Keratinocyte (primary cell): ENCODE measurements around the gene SIX1. TPM values are rescaled to one million over a fixed set of nuclear protein-coding genes. Genes with fewer than 3 reads are reported as not detected.

ENCODE experiments used
- DNase-seq: peaks from one replicate; pipeline ENCODE4 v3.0.0-alpha.2; 2011; ENCODE audit warnings: low read depth, missing footprints, low spot score
- FAIRE-seq: peaks from 2 replicates; lab custom pipeline; 2011; peaks lifted over from hg19 to GRCh38; lab: Jason Lieb, UNC
- H2AFZ ChIP-seq: 2 replicates; pipeline ENCODE4 v1.6.0; 2012; ENCODE audit warnings: low read length, control low read depth, inconsistent platforms; ENCODE audit not compliant: control insufficient read depth
- H3K27ac ChIP-seq: 2 replicates; pipeline ENCODE4 v1.5.1; 2011; ENCODE audit warnings: low read length; ENCODE audit not compliant: control insufficient read depth, insufficient read depth
- H3K27me3 ChIP-seq: 3 replicates; pipeline ENCODE4 v1.6.0; 2011; ENCODE audit warnings: low read length; ENCODE audit not compliant: control insufficient read depth, insufficient read depth; ENCODE audit errors: extremely low read depth
- H3K36me3 ChIP-seq, 2 experiments: 2 replicates in 1 of 2; 3 replicates in 1 of 2; pipeline ENCODE4 v1.5.1; 2011; ENCODE audit warnings: low read length in 2 of 2, mild to moderate bottlenecking in 1 of 2; ENCODE audit not compliant: control insufficient read depth in 2 of 2, insufficient read depth in 2 of 2; ENCODE audit errors: extremely low read depth in 1 of 2
- H3K4me1 ChIP-seq: 3 replicates; pipeline ENCODE4 v1.5.1; 2011; ENCODE audit warnings: low read length; ENCODE audit not compliant: control insufficient read depth, insufficient read depth; ENCODE audit errors: extremely low read depth
- H3K4me2 ChIP-seq: 3 replicates; pipeline ENCODE4 v1.6.0; 2011; ENCODE audit warnings: low read depth, low read length; ENCODE audit not compliant: control insufficient read depth, insufficient read depth; ENCODE audit errors: extremely low read depth
- H3K4me3 ChIP-seq, 3 experiments: fragments of 200-600 bp in 1 of 3; sonication (generic) in 1 of 3; 2 replicates in 2 of 3; 3 replicates in 1 of 3; pipeline ENCODE4 v1.5.1; 2011 to 2016; ENCODE audit warnings: low read length in 3 of 3, mild to moderate bottlenecking in 3 of 3, control low read depth in 2 of 3, inconsistent platforms in 1 of 3, low read depth in 1 of 3, mixed read lengths in 1 of 3, mixed run types in 1 of 3, moderate library complexity in 1 of 3; ENCODE audit not compliant: control insufficient read depth in 2 of 3, insufficient read depth in 2 of 3; ENCODE audit errors: extremely low read depth in 1 of 3
- H3K79me2 ChIP-seq: 2 replicates; pipeline ENCODE4 v1.6.0; 2012; ENCODE audit warnings: low read length; ENCODE audit not compliant: control insufficient read depth, insufficient read depth
- H3K9ac ChIP-seq: 3 replicates; pipeline ENCODE4 v1.6.0; 2011; ENCODE audit warnings: low read length; ENCODE audit not compliant: control insufficient read depth, insufficient read depth; ENCODE audit errors: extremely low read depth
- H3K9me1 ChIP-seq: 3 replicates; pipeline ENCODE4 v1.6.0; 2011; ENCODE audit warnings: low read length; ENCODE audit not compliant: control insufficient read depth, insufficient read depth; ENCODE audit errors: extremely low read depth
- H3K9me3 ChIP-seq: 2 replicates; pipeline ENCODE4 v1.5.1; 2012; ENCODE audit warnings: low read depth, low read length; ENCODE audit not compliant: control insufficient read depth
- H4K20me1 ChIP-seq: 3 replicates; pipeline ENCODE4 v1.6.0; 2011; ENCODE audit warnings: low read length; ENCODE audit not compliant: control insufficient read depth, insufficient read depth; ENCODE audit errors: extremely low read depth
- EZH2 ChIP-seq: IDR thresholded peaks from one replicate; pipeline ENCODE4 v1.6.1; 2012; ENCODE audit warnings: inconsistent platforms, mild to moderate bottlenecking, low read length, moderate library complexity
- dilution Hi-C: fragments of 300-500 bp; cut with MboI; formaldehyde crosslinking; loops from one replicate; pipeline ENCODE4 v1.7.0; 2020; ENCODE audit warnings: low sequenced_read_pairs; ENCODE audit not compliant: extremely low pct_ligation_motif_present
- polyA plus RNA-seq, 5 experiments: library from polyadenylated mRNA; depleted of rRNA in 3 of 5; stranded (reverse) in 3 of 5; stranded (forward) in 1 of 5; unstranded in 1 of 5; fragments of >200 nt; gene quantifications; 1 replicate in 1 of 5; 2 replicates in 3 of 5; 3 replicates in 1 of 5; pipeline versions ENCODE4 v1.2.1 to v1.2.3, GENCODE V29; 2011 to 2012; ENCODE audit warnings: missing spikeins in 2 of 5, low read depth in 1 of 5, low replicate concordance in 1 of 5
- TF ChIP-seq, protein P1 (sequence below), 3 experiments: IDR thresholded peaks in 1 of 3; conservative IDR thresholded peaks in 1 of 3; optimal IDR thresholded peaks in 1 of 3; 2 replicates in 2 of 3; 3 replicates in 1 of 3; pipeline versions ENCODE3 to v1.5.1; 2011; ENCODE audit warnings: low read length in 3 of 3, mild to moderate bottlenecking in 3 of 3, moderate library complexity in 2 of 3, control low read depth in 1 of 3, inconsistent platforms in 1 of 3; ENCODE audit not compliant: insufficient read depth in 2 of 3; ENCODE audit errors: extremely low read depth in 1 of 3

Gene SIX1
- polyA plus RNA-seq, 1 donor (not counting 4 experiments of a cell fraction or from before 2014, with no cell fraction given): 0.04 TPM

GRCh38 chr14:60618241-60618640 is 31.0 kb downstream of the SIX1 start:
- no peaks in the 10 kb centered on the region for H3K79me2 ChIP-seq
- no peaks in the 10 kb centered on the region for H3K4me1 ChIP-seq
- no peaks in the 10 kb centered on the region for H3K9me3 ChIP-seq
- dilution Hi-C loops: no loop called here
- no peak overlapping the region for H2AFZ ChIP-seq
- H3K27me3 ChIP-seq: peaks cover 5% of the 10 kb centered on the region
- no peaks in the 10 kb centered on the region for H3K9me1 ChIP-seq
- no peaks in the 10 kb centered on the region for H3K36me3 ChIP-seq
- H3K4me2 ChIP-seq: no peak overlapping the region
- no peak for TF ChIP-seq EZH2
- TF ChIP-seq, protein P1, sequence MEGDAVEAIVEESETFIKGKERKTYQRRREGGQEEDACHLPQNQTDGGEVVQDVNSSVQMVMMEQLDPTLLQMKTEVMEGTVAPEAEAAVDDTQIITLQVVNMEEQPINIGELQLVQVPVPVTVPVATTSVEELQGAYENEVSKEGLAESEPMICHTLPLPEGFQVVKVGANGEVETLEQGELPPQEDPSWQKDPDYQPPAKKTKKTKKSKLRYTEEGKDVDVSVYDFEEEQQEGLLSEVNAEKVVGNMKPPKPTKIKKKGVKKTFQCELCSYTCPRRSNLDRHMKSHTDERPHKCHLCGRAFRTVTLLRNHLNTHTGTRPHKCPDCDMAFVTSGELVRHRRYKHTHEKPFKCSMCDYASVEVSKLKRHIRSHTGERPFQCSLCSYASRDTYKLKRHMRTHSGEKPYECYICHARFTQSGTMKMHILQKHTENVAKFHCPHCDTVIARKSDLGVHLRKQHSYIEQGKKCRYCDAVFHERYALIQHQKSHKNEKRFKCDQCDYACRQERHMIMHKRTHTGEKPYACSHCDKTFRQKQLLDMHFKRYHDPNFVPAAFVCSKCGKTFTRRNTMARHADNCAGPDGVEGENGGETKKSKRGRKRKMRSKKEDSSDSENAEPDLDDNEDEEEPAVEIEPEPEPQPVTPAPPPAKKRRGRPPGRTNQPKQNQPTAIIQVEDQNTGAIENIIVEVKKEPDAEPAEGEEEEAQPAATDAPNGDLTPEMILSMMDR (optimal IDR thresholded peaks at IDR 0.05 in 1 of 3, IDR thresholded peaks at IDR 0.05 in 1 of 3, conservative IDR thresholded peaks at IDR 0.05 in 1 of 3; ENCODE audit: extremely low read depth in 1 of 3, insufficient read depth in 2 of 3, low read length in 3 of 3): no peak
- H3K27ac ChIP-seq: no peak overlapping the region
- FAIRE-seq (no peak), DNase-seq (no peak)
- H3K4me3 ChIP-seq: no peak overlapping the region
- H4K20me1 ChIP-seq: no peaks in the 10 kb centered on the region
- no peak overlapping the region for H3K9ac ChIP-seq

DNA sequence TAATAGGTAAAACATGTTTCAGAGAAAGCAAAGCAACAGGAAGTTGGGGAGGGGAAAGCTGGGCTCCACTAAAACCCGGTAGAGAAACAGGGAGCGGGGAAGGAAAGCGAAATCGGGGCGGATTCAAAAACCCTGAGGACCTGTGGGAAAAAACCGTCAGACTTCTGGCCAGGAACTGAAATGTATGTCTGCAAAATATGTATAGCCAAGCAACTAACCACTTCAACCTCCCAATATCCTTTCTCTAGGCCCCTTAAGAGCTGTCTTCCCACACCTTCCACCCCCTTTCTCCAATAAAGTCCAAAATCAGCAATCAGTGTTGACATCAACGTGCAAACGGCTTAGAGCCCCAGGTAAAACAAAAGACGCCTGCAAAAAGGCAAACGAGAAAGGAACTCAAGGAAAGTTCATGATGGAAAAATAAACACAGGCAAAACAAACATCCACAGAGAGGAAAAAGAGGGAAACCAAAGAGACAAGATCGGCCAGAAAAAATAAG is 32.8 kb downstream of the SIX1 start:
- Histone ChIP-seq H4K20me1 (no peaks in the 10 kb centered on the region), H3K79me2 (no peaks in the 10 kb centered on the region), H3K36me3 (no peaks in the 10 kb centered on the region), H3K9ac (no peak overlapping the region), H3K9me1 (no peaks in the 10 kb centered on the region), H3K27ac (no peak overlapping the region), H3K4me2 (peak overlapping the region; percentile 2), H3K4me3 (no peak overlapping the region), H3K4me1 (no peaks in the 10 kb centered on the region), H3K27me3 (peaks cover 5% of the 10 kb centered on the region), H2AFZ (no peak overlapping the region), H3K9me3 (no peaks in the 10 kb centered on the region)
- dilution Hi-C loops: no loop called here
- TF ChIP-seq, protein P1 (optimal IDR thresholded peaks at IDR 0.05 in 1 of 3, IDR thresholded peaks at IDR 0.05 in 1 of 3, conservative IDR thresholded peaks at IDR 0.05 in 1 of 3; ENCODE audit: extremely low read depth in 1 of 3, insufficient read depth in 2 of 3, low read length in 3 of 3): no peak
- no peak for TF ChIP-seq EZH2
- FAIRE-seq (no peak), DNase-seq (no peak)
